Suprapubic skin (tissue), 3 donors: ENCODE results near the gene STPG3.

ENCODE experiments used
- POLR2AphosphoS5 ChIP-seq, 3 donors: sonication (generic); formaldehyde crosslinking; IDR thresholded peaks; one replicate each; pipeline ENCODE4 v1.6.1; 2017; ENCODE audit warnings: antibody characterized with exemption in 3 of 3
- TF ChIP-seq, protein P1 (sequence below), 2 donors: fragments of 200-600 bp in 1 of 2; fragments of 450-650 bp in 1 of 2; sonication (generic) in 1 of 2; IDR thresholded peaks; one replicate each; pipeline ENCODE4 v1.5.1; 2016 to 2019; ENCODE audit warnings: antibody characterized with exemption in 2 of 2, mild to moderate bottlenecking in 1 of 2, moderate library complexity in 1 of 2

DNA sequence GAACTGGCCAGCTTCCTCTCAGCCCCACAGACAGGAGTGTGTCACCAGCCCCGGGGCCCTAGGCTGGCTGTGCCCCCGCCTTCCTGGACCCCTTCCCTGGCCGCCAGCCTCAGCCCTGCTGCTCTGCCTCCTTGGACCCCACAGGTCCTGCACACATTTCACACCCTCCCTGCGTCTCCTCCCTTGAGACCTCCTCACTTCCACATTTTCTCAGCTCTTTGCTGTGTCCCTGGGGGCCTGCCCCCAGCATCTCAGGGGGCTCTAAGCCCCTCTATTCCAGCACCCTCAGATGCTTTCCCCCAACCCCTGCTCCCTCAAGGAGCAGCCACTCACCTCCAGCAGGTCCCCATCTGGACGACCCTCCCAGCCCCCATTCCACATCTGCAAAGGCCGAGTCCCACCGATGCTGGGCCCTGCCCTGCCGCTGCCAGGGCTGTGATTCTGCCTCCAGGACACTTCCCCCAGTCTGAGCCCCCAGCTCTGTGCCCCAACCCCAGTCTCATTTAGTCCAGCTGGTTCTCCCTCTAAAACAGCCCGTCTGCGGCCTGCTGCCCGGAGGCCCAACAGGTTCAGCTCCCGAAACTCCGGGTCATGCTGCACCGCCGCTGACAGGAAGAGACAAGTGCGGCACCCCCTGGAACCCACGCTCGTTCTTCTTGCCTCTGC, 16.2 kb upstream of the STPG3 start:
- TF ChIP-seq, protein P1, sequence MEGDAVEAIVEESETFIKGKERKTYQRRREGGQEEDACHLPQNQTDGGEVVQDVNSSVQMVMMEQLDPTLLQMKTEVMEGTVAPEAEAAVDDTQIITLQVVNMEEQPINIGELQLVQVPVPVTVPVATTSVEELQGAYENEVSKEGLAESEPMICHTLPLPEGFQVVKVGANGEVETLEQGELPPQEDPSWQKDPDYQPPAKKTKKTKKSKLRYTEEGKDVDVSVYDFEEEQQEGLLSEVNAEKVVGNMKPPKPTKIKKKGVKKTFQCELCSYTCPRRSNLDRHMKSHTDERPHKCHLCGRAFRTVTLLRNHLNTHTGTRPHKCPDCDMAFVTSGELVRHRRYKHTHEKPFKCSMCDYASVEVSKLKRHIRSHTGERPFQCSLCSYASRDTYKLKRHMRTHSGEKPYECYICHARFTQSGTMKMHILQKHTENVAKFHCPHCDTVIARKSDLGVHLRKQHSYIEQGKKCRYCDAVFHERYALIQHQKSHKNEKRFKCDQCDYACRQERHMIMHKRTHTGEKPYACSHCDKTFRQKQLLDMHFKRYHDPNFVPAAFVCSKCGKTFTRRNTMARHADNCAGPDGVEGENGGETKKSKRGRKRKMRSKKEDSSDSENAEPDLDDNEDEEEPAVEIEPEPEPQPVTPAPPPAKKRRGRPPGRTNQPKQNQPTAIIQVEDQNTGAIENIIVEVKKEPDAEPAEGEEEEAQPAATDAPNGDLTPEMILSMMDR (IDR thresholded peaks at IDR 0.05), result no peak
- no peak for TF ChIP-seq POLR2AphosphoS5 (IDR thresholded peaks at IDR 0.05)
